ENCODE measurements around the gene IKZF1.

The IKZF1 gene

DNA sequence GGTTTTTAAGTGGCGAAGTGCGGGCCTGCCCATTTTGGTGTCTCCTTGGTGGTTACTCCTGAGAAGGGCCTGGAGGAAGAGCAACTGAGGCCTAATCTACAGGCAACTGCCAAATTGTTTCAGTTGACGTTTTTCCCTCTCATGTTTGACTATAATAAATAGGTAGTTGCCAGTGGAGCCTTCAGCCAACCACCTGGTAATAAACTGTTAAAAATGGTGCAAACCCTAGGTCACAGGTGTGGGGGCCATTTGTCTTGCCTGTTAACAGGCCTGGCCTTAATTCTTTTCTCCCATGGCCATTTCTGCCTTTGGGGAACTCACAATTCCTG, 3.7 kb downstream of the IKZF1 start:
- H2AFZ ChIP-seq (ENCODE audit: low read length) = no peak overlapping the region
- H3K79me2 ChIP-seq (ENCODE audit: low read length) = peaks cover 91% of the 10 kb centered on the region
- TF ChIP-seq EZH2 (optimal IDR thresholded peaks at IDR 0.05; ENCODE audit: low read depth, low read length) = no peak
- H3K9me2 ChIP-seq (replicated peaks; ENCODE audit: insufficient read depth, low read length) = no peaks in the 10 kb centered on the region
- H3K27me3 ChIP-seq (replicated peaks; ENCODE audit: insufficient read depth, low read length) = no peaks in the 10 kb centered on the region
- no peaks in the 10 kb centered on the region for H3K9me3 ChIP-seq (replicated peaks; ENCODE audit: insufficient read depth, low read length)
- H4K20me1 ChIP-seq (ENCODE audit: insufficient read depth, low read length) = no peaks in the 10 kb centered on the region
- peaks cover 55% of the 10 kb centered on the region for H3F3A ChIP-seq (ENCODE audit: insufficient read depth, low read length)
- peak overlapping the region; percentile 81 for H3K27ac ChIP-seq (ENCODE audit: low read length)
- peak overlapping the region; percentile 93 for H3K9ac ChIP-seq (ENCODE audit: low read length)
- H3K4me2 ChIP-seq (ENCODE audit: low read depth, low read length) = peak overlapping the region; percentile 97
- peaks cover 4% of the 10 kb centered on the region for H3K4me1 ChIP-seq (ENCODE audit: low read length)
- H3K36me3 ChIP-seq (replicated peaks; ENCODE audit: insufficient read depth, low read length) = no peaks in the 10 kb centered on the region
- DNase-seq = peak; percentile 46
- H3K4me3 ChIP-seq (ENCODE audit: low read length) = peak overlapping the region; percentile 88

DNA sequence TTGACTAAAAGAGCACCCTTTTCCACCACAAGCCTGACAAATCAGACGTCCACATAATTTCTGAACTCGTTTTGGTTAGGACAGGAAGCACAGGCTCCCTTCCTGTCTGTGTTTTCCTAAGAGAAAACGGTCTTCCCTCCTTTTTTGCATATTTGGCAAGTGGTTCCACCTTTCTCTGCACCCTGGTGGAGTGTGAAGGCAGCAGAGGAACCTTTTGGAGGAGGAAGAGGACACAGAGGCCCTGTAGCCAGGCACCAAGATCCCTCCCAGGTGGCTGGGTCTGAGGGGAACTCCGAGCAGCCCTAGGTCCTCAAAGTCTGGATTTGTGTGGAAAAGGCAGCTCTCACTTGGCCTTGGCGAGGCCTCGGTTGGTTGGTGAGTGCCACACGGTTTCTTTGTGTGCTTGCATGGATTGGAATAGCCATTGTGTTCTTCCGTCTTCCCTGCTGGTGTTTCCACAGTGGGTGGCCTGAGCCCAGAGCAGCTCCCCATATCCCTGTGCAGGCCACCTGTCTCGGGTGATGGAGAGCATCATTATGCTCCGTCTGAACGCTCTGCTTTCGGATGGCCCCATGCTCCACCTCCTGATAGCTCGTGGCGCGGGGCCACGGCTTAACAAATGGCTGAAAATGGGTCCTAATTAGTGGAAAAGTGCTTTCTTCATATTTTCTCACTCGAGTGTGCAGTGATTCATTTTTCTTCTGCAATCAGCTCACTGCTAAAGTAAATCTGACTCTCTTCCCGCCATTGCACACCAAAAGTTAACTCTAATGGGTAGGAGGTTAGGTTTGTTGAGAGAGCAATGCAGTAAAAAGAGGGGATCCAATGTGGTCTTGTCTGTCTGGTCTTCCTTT, 4.2 kb downstream of the IKZF1 start:
- Histone ChIP-seq H3K9me3 (replicated peaks; ENCODE audit: insufficient read depth, low read length) (no peaks in the 10 kb centered on the region), H3F3A (ENCODE audit: insufficient read depth, low read length) (peaks cover 57% of the 10 kb centered on the region), H2AFZ (ENCODE audit: low read length) (0 out of 2 replicates have a peak overlapping the region, but pooled peaks have one; percentile 13), H3K36me3 (replicated peaks; ENCODE audit: insufficient read depth, low read length) (no peaks in the 10 kb centered on the region), H3K79me2 (ENCODE audit: low read length) (peaks cover 94% of the 10 kb centered on the region), H4K20me1 (ENCODE audit: insufficient read depth, low read length) (no peaks in the 10 kb centered on the region), H3K4me1 (ENCODE audit: low read length) (peaks cover 10% of the 10 kb centered on the region), H3K9ac (ENCODE audit: low read length) (peak overlapping the region; percentile 93), H3K27me3 (replicated peaks; ENCODE audit: insufficient read depth, low read length) (no peaks in the 10 kb centered on the region), H3K4me2 (ENCODE audit: low read depth, low read length) (peak overlapping the region; percentile 97), H3K4me3 (ENCODE audit: low read length) (peak overlapping the region; percentile 88), H3K9me2 (replicated peaks; ENCODE audit: insufficient read depth, low read length) (no peaks in the 10 kb centered on the region), H3K27ac (ENCODE audit: low read length) (peak overlapping the region; percentile 81)
- DNase-seq = peak; percentile 66
- no peak for TF ChIP-seq EZH2 (optimal IDR thresholded peaks at IDR 0.05; ENCODE audit: low read depth, low read length)
- TF ChIP-seq, protein P1, sequence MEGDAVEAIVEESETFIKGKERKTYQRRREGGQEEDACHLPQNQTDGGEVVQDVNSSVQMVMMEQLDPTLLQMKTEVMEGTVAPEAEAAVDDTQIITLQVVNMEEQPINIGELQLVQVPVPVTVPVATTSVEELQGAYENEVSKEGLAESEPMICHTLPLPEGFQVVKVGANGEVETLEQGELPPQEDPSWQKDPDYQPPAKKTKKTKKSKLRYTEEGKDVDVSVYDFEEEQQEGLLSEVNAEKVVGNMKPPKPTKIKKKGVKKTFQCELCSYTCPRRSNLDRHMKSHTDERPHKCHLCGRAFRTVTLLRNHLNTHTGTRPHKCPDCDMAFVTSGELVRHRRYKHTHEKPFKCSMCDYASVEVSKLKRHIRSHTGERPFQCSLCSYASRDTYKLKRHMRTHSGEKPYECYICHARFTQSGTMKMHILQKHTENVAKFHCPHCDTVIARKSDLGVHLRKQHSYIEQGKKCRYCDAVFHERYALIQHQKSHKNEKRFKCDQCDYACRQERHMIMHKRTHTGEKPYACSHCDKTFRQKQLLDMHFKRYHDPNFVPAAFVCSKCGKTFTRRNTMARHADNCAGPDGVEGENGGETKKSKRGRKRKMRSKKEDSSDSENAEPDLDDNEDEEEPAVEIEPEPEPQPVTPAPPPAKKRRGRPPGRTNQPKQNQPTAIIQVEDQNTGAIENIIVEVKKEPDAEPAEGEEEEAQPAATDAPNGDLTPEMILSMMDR (IDR thresholded peaks at IDR 0.05; ENCODE audit: low read length) = no peak; the same call in 1 of the 2 replicates
- TF ChIP-seq EZH2phosphoT487 (IDR thresholded peaks at IDR 0.05; ENCODE audit: low read length) = no peak

- TF ChIP-seq, protein P1 (IDR thresholded peaks at IDR 0.05; ENCODE audit: low read length) = no peak
- TF ChIP-seq EZH2phosphoT487 (IDR thresholded peaks at IDR 0.05; ENCODE audit: low read length) (no peak), EZH2 (optimal IDR thresholded peaks at IDR 0.05; ENCODE audit: low read depth, low read length) (no peak)
- peak overlapping the region; percentile 88 for H3K4me3 ChIP-seq (ENCODE audit: low read length)
- H3K4me1 ChIP-seq (ENCODE audit: low read length) = peaks cover 16% of the 10 kb centered on the region
- peak overlapping the region; percentile 81 for H3K27ac ChIP-seq (ENCODE audit: low read length)
- no peaks in the 10 kb centered on the region for H3K9me2 ChIP-seq (replicated peaks; ENCODE audit: insufficient read depth, low read length)
- peaks cover 100% of the 10 kb centered on the region for H3K79me2 ChIP-seq (ENCODE audit: low read length)
- H2AFZ ChIP-seq (ENCODE audit: low read length) = no peak overlapping the region
- H3K36me3 ChIP-seq (replicated peaks; ENCODE audit: insufficient read depth, low read length) = no peaks in the 10 kb centered on the region
- peak overlapping the region; percentile 97 for H3K4me2 ChIP-seq (ENCODE audit: low read depth, low read length)
- H4K20me1 ChIP-seq (ENCODE audit: insufficient read depth, low read length) = no peaks in the 10 kb centered on the region
- peaks cover 57% of the 10 kb centered on the region for H3F3A ChIP-seq (ENCODE audit: insufficient read depth, low read length)
- no peaks in the 10 kb centered on the region for H3K9me3 ChIP-seq (replicated peaks; ENCODE audit: insufficient read depth, low read length)
- no peak for DNase-seq
- peak overlapping the region; percentile 93 for H3K9ac ChIP-seq (ENCODE audit: low read length)
- H3K27me3 ChIP-seq (replicated peaks; ENCODE audit: insufficient read depth, low read length) = no peaks in the 10 kb centered on the region
Measured at GRCh38 chr7:50309721-50310120, 5.2 kb downstream of the IKZF1 start.

DNA sequence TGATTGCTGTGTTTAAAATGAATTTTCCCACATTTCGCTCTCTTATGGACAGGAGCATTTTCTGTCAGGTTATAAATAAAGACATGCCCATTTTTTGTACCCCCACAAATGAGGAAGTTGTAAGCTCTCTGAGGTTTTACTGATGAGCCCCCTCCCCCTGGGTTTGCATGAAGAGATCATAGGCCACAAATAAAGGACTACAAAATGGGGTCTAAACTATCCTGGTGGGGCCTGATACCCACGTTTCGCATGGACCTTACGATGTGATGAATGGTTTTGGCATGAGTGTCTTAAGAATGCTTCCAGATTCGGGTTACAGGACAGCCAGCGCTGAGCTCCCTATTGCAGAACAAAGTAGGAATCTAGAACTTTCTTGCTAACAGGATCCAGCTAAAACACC, 5.8 kb downstream of the IKZF1 start:
- Histone ChIP-seq H3K27me3 (replicated peaks; ENCODE audit: insufficient read depth, low read length) (no peaks in the 10 kb centered on the region), H3K27ac (ENCODE audit: low read length) (peak overlapping the region; percentile 81), H3F3A (ENCODE audit: insufficient read depth, low read length) (peaks cover 59% of the 10 kb centered on the region), H3K36me3 (replicated peaks; ENCODE audit: insufficient read depth, low read length) (no peaks in the 10 kb centered on the region), H3K4me3 (ENCODE audit: low read length) (peak overlapping the region; percentile 88), H4K20me1 (ENCODE audit: insufficient read depth, low read length) (no peaks in the 10 kb centered on the region), H3K4me1 (ENCODE audit: low read length) (peaks cover 23% of the 10 kb centered on the region), H3K9me3 (replicated peaks; ENCODE audit: insufficient read depth, low read length) (no peaks in the 10 kb centered on the region), H3K9ac (ENCODE audit: low read length) (peak overlapping the region; percentile 93), H2AFZ (ENCODE audit: low read length) (no peak overlapping the region), H3K9me2 (replicated peaks; ENCODE audit: insufficient read depth, low read length) (no peaks in the 10 kb centered on the region), H3K4me2 (ENCODE audit: low read depth, low read length) (peak overlapping the region; percentile 97), H3K79me2 (ENCODE audit: low read length) (peaks cover 100% of the 10 kb centered on the region)
- TF ChIP-seq, protein P1 (IDR thresholded peaks at IDR 0.05; ENCODE audit: low read length) = no peak
- TF ChIP-seq EZH2 (optimal IDR thresholded peaks at IDR 0.05; ENCODE audit: low read depth, low read length) (no peak), EZH2phosphoT487 (IDR thresholded peaks at IDR 0.05; ENCODE audit: low read length) (no peak)
- peak; percentile 48 for DNase-seq

All from MM.1S (cell line).